Calu3 (cell line): ENCODE results near the gene CD8B2. TPM values are rescaled to one million over a fixed set of nuclear protein-coding genes. Genes with fewer than 3 reads are reported as not detected.

Experiments used
- BruUV-seq: library from RNA; stranded (reverse); fragments of 400-500 nt; replicated peaks from 2 replicates; lab custom pipeline; 2021; lab: Mats Ljungman, UMichigan
- CTCF ChIA-PET: fragments of 300-600 bp; sonication (Branson Sonifier 250); formaldehyde crosslinking; loops from one replicate; lab custom pipeline; 2022; ENCODE audit warnings: antibody characterized with exemption; lab: Charles Lee
- DNase-seq: peaks from one replicate; pipeline ENCODE4 v3.0.0; 2022
- H3K27ac Mint-ChIP-seq: one replicate; pipeline ENCODE4 v1.8.0; 2022; ENCODE audit warnings: mixed read lengths; ENCODE audit not compliant: unreplicated experiment
- H3K27me3 Mint-ChIP-seq: one replicate; pipeline ENCODE4 v1.8.0; 2022; ENCODE audit warnings: mixed read lengths; ENCODE audit not compliant: unreplicated experiment
- H3K36me3 Mint-ChIP-seq: one replicate; pipeline ENCODE4 v1.8.0; 2022; ENCODE audit warnings: mild to moderate bottlenecking, moderate library complexity, mixed read lengths; ENCODE audit not compliant: insufficient read depth, unreplicated experiment
- H3K4me1 Mint-ChIP-seq: one replicate; pipeline ENCODE4 v1.8.0; 2022; ENCODE audit warnings: mild to moderate bottlenecking, low read depth, mixed read lengths; ENCODE audit not compliant: unreplicated experiment
- H3K4me3 Mint-ChIP-seq: one replicate; pipeline ENCODE4 v1.8.0; 2022; ENCODE audit warnings: mild to moderate bottlenecking, low read depth, moderate library complexity, mixed read lengths; ENCODE audit not compliant: unreplicated experiment
- H3K9me3 Mint-ChIP-seq: one replicate; pipeline ENCODE4 v1.8.0; 2022; ENCODE audit warnings: low read depth, mixed read lengths; ENCODE audit not compliant: unreplicated experiment
- intact Hi-C: fragments of 100-400 bp; cut with micrococcal nuclease; formaldehyde crosslinking; loops from one replicate; pipeline ENCODE4 v1.10.0; 2022; ENCODE audit not compliant: unreplicated experiment
- total RNA-seq: library from RNA; stranded (reverse); gene quantifications from 2 replicates; pipeline ENCODE4 v1.2.3, GENCODE V29; 2022
- TF ChIP-seq, protein P1 (sequence below): fragments of 200-600 bp; IDR thresholded peaks from one replicate; pipeline ENCODE4 v1.8.0; 2022; ENCODE audit warnings: antibody characterized with exemption; ENCODE audit not compliant: unreplicated experiment

The CD8B2 gene
- total RNA-seq, 1 experiment from 2014 or later = not detected

DNA sequence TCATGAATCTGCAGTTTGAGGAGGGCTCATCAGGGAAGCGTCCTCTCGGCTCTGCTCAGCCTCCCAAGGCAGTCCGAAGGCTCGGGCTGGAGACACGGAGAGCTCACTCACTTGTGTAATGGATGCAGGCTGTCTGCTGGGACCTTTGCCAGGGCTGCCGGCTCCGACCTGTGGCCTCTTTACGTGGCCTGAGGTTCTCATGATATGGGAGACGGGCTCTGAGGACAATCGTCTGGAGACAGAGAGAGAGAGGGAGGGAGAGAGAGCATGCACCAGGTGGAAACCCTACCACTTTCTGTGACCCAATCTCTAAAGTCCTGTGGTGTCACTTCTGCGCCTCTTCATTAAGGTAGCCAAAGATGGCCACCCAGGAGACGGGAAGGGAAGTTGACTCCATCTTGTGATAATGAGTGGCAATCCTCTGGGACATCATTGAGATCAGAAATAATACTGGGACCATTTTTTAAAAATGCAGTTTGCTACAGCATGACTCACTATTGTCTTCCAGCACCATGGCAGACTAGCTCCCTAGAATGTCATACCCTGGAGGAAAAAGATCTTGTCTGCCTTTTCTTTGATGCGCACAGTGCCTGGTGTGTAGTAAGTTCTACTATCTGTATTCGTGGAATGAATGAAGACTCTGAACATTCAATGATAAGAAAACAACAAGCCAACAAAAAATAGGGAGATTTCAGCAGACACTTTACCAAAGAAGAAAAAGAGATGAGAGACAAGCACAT is 60.2 kb downstream of the CD8B2 start:
- H3K36me3 Mint-ChIP-seq = no peaks in the 10 kb centered on the region
- H3K9me3 Mint-ChIP-seq = no peaks in the 10 kb centered on the region
- H3K27ac Mint-ChIP-seq = no peak overlapping the region
- TF ChIP-seq, protein P1, sequence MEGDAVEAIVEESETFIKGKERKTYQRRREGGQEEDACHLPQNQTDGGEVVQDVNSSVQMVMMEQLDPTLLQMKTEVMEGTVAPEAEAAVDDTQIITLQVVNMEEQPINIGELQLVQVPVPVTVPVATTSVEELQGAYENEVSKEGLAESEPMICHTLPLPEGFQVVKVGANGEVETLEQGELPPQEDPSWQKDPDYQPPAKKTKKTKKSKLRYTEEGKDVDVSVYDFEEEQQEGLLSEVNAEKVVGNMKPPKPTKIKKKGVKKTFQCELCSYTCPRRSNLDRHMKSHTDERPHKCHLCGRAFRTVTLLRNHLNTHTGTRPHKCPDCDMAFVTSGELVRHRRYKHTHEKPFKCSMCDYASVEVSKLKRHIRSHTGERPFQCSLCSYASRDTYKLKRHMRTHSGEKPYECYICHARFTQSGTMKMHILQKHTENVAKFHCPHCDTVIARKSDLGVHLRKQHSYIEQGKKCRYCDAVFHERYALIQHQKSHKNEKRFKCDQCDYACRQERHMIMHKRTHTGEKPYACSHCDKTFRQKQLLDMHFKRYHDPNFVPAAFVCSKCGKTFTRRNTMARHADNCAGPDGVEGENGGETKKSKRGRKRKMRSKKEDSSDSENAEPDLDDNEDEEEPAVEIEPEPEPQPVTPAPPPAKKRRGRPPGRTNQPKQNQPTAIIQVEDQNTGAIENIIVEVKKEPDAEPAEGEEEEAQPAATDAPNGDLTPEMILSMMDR = no peak
- CTCF ChIA-PET = no interaction called here
- DNase-seq = no peak
- no TSS peak for BruUV-seq
- H3K4me1 Mint-ChIP-seq = no peaks in the 10 kb centered on the region
- intact Hi-C loops = no loop called here
- H3K27me3 Mint-ChIP-seq = peaks cover 13% of the 10 kb centered on the region
- H3K4me3 Mint-ChIP-seq = no peak overlapping the region

DNA sequence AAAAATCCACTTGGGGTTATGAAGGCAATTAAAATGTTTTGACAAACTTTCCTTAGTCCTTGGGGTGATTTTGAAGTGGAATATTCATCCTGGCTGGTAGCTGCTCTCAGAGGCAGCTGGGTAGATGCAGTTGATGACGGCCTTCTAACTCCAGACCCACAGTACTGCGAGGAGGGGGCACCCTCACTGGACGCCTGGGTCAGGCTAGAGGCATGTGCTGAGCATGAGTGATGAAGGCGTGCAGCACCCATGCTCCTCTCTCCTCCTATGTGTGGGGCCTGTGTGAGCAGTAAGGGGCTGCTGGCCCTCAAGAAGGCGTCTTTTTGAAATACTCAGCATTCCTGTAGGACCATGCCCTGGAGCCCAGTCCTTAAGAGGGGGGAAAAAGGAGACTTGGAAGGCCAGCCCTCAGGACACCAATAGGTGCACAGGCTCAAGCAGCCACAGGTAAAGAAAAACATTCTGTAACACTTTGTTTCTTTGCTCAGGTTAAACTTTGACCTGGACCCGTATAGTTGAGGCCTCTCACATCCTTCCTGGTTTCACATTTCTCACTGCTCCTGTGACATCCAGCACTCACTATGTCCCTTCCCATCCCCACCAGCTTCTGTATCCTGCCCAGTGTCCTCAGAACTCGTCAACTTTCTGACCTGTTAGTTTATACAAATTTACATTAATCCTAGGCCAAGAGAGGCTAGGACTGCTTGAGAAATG is 64.4 kb downstream of the CD8B2 start:
- CTCF ChIA-PET = no interaction called here
- H3K36me3 Mint-ChIP-seq = no peaks in the 10 kb centered on the region
- DNase-seq = no peak
- TF ChIP-seq, protein P1 = no peak
- no peaks in the 10 kb centered on the region for H3K9me3 Mint-ChIP-seq
- H3K27ac Mint-ChIP-seq = no peak overlapping the region
- H3K4me3 Mint-ChIP-seq = no peak overlapping the region
- no peaks in the 10 kb centered on the region for H3K4me1 Mint-ChIP-seq
- BruUV-seq = no TSS peak
- intact Hi-C loops = no loop called here
- peaks cover 23% of the 10 kb centered on the region for H3K27me3 Mint-ChIP-seq

DNA sequence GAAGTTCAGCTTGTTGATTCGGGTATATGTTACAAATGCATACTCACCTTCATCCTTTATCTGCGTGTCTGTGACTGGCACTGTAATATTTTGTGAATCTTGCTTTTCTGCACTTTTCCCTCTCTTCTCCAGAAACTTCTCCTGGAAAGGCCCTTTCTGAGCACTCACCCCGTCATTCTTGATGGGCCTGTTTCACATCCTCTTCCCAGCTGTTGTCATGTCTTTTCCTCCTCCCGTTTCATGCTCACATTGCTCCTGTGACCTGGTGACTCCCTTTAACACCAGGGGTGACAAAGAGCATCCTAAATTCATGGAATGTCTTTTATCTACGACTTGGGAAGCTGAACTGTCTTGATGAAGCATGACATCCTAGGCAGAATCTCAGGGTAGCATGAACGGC is 65.8 kb downstream of the CD8B2 start:
- Mint-ChIP-seq H3K36me3 (no peaks in the 10 kb centered on the region), H3K27ac (no peak overlapping the region), H3K4me1 (no peaks in the 10 kb centered on the region), H3K27me3 (peaks cover 17% of the 10 kb centered on the region), H3K9me3 (no peaks in the 10 kb centered on the region), H3K4me3 (no peak overlapping the region)
- no peak for DNase-seq
- intact Hi-C loops = no loop called here
- TF ChIP-seq, protein P1 = no peak
- BruUV-seq = no TSS peak
- CTCF ChIA-PET = no interaction called here

DNA sequence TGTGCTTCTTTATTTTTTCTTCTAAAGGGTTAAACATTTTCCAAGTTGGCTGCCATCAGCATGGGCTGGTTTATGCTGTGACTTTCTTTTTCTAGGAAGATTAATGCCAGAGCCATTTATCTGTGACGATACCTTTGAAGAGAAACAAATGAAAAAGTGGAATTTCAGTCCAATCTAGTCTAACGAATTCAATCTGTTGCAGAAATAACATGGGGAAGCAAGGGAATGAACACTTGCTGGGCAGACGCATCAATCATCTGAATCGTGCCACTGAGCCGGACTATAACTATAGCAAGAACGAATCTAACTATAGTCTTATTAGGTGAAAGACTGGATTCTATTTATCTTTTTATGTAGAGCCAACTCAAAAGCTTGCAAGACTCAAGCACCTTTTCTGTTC is 66.2 kb downstream of the CD8B2 start:
- BruUV-seq = no TSS peak
- DNase-seq = no peak
- Mint-ChIP-seq H3K4me3 (no peak overlapping the region), H3K27me3 (peaks cover 14% of the 10 kb centered on the region), H3K4me1 (no peaks in the 10 kb centered on the region), H3K9me3 (no peaks in the 10 kb centered on the region), H3K36me3 (no peaks in the 10 kb centered on the region), H3K27ac (no peak overlapping the region)
- TF ChIP-seq, protein P1 = no peak
- CTCF ChIA-PET = no interaction called here
- intact Hi-C loops = no loop called here
